GM12864 (cell line): Measurements from ENCODE around the gene GCAT.

ENCODE experiments used
- DNase-seq: peaks from one replicate; pipeline ENCODE4 v3.0.0-alpha.2; 2011; ENCODE audit warnings: low read depth
- H3K4me3 ChIP-seq: 2 replicates; pipeline ENCODE4 v1.5.1; 2011; ENCODE audit warnings: mild to moderate bottlenecking, low read depth, low read length, control low read depth
- TF ChIP-seq, protein P1 (sequence below): IDR thresholded peaks from 2 replicates; pipeline ENCODE4 v1.5.1; 2011; ENCODE audit warnings: low read depth, mild to moderate bottlenecking, moderate library complexity, low read length, control low read depth, inconsistent platforms; ENCODE audit errors: missing control alignments

The GCAT gene

DNA sequence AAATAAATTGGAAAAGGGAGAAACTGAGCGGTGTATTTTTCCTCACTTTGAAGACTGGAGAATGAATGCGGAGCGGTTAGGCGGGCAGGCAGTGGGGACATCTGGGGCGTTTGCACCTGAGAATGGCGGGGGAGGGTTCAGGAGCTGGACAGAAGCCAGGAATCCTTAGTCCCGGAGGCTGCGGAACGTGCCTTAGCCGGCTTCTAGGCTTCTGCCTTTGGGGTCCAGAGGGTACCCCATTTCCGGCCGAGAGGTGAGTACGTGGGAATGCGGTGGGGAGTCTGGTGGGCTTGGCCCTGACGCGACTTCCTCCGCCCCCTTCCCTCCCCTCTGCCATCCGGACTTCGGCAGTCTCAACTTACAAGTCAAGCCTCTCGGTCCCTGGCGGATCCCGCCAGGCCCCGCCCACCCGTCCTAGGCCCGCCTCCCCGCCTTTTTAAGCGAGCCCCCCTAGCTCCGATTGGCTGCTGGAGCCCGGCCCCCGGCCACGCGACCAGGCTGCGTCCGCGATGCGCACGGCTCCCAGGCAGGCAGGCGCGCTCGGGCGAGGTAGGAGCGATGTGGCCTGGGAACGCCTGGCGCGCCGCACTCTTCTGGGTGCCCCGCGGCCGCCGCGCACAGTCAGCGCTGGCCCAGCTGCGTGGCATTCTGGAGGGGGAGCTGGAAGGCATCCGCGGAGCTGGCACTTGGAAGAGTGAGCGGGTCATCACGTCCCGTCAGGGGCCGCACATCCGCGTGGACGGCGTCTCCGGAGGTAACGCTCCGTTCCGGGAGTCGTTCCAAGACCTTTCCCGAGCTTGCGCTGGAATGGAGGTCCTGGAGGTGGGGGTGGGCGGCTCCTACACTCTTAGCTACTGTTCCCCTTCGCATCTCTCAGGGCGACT lies at the start of gene GCAT:
GCAT (plus strand) TSS at position 525 of the 884 bp plus-strand sequence; CDS start at position 559, 34 bp downstream.
- TF ChIP-seq, protein P1, sequence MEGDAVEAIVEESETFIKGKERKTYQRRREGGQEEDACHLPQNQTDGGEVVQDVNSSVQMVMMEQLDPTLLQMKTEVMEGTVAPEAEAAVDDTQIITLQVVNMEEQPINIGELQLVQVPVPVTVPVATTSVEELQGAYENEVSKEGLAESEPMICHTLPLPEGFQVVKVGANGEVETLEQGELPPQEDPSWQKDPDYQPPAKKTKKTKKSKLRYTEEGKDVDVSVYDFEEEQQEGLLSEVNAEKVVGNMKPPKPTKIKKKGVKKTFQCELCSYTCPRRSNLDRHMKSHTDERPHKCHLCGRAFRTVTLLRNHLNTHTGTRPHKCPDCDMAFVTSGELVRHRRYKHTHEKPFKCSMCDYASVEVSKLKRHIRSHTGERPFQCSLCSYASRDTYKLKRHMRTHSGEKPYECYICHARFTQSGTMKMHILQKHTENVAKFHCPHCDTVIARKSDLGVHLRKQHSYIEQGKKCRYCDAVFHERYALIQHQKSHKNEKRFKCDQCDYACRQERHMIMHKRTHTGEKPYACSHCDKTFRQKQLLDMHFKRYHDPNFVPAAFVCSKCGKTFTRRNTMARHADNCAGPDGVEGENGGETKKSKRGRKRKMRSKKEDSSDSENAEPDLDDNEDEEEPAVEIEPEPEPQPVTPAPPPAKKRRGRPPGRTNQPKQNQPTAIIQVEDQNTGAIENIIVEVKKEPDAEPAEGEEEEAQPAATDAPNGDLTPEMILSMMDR, result no peak
- peak within 1 kb of the TSS; percentile 80 for H3K4me3 ChIP-seq
- peak; percentile 75 for DNase-seq

DNA sequence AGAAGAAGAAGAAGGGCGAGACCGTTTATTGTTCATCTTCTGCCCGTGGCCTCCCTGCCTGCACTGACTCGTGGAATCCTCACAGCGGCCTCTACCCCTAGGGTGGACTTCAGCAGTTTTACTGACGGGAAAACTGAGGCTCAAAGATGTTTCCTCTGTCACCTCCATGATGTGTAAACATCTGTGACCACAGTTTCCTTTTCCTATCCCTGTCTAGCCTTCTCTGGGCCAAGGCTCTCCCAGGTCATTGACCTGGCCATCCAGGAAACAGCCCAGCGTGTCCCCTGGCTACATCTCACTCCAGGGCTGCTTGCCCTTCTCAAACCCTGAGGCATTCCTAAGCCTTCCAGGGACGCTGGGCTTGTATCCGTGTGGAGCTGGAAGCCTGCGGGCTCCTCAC lies 49.0 kb upstream of the GCAT start:
- TF ChIP-seq, protein P1, result no peak
- H3K4me3 ChIP-seq, result no peak overlapping the region
- no peak for DNase-seq

DNA sequence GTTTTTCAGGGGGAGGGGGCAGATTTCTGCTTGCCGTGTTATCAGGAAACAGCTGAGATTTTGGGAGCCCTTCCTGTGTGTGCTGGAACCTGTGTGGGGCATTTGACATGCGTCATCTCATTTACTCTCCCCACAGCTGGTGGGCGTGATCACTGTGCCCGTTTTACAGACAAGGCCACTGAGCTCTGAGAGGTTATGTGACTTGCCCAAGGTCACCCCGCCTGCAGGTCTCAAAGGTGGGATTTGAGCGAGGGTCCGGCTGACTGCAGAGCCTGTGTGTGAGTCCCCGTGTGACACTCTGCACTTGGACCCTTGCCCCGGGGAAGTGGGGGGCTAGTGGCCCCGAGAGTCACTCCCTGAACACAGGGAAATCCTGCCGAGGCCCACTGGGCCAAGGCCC lies 48.5 kb upstream of the GCAT start:
- no peak for DNase-seq
- H3K4me3 ChIP-seq, result no peak overlapping the region
- TF ChIP-seq, protein P1, result no peak

DNA sequence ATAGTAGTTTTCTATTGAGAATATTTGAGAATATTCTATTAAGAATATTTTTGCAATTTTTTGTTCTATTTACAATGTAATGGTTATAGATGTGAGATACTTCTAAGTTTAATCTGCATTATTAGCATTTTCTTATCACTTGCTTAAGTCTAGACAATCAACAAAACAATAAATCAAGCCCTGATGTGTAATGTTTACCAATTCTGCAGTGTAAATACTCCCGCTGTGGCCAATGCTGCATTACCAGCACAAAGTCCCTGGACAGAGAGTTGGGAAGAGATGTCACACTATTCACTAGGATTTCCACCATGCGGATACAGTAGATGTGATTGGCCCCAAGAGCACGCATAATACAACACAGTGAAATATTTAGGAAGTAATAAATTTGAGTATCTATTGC lies 47.6 kb upstream of the GCAT start:
- no peak overlapping the region for H3K4me3 ChIP-seq
- no peak for DNase-seq
- TF ChIP-seq, protein P1, result no peak

DNA sequence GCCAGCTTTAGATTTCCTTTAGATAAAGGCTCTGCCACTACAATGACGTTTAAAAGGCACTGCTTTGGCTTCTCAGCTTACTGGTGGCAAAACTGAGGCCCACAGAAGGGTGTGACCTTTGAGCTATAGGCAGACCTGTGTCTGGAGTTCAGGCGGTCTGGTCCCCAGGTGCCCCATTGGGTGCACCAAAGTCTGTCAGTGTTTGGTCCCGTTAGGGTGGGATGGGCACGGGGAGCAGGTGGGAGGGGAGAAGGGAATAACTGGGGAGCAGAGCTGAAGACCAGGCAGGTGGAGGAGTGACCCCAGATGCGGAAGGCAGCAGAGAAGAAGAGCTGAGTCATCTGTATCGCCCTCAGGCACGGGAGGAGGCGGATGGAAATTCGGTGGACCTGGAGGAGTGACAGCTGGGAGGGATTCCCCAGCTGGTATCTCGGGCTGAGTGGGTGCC lies 45.3 kb upstream of the GCAT start:
- no peak for DNase-seq
- TF ChIP-seq, protein P1, result no peak
- no peak overlapping the region for H3K4me3 ChIP-seq

DNA sequence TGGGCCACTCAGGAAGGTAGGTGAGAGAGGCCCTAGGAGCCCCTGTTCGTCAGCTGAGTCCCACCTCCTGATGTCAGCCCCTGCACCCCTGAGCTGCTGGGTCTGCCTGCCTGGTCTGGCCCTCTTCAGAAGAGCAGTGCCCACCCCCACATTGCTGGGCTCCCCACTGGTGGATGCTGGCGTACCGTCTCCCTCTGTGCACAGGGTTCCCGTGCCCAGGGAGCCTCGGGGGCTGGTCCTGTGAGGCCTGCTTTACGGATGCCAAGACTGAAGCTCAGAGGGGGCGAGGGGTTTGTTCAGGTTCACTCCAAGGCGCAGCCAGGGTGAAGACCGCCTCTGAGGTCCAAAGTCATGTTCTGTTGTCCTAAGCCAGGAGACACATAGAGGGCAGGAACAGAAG lies 44.7 kb upstream of the GCAT start:
- H3K4me3 ChIP-seq, result no peak overlapping the region
- no peak for DNase-seq
- TF ChIP-seq, protein P1, result no peak

DNA sequence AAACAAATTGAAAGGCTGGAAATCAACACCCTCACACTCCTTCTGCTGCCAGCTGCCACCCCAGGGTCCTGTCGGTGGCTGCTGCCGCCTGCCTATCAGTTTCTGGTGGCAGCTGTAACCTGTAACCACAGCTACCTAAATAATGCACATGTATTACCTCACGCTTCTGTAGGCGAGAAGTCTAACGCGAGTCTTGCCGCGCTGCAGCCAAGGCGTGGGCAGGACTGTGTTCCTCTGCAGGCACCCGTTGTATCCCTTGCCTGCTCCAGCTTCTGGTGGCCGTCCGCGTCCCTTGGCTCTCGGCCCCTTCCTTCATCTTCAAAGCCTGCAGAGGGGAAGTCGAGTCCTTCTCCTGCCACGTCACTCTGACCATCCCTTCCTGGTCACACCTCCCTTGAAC lies 44.1 kb upstream of the GCAT start:
- no peak for DNase-seq
- H3K4me3 ChIP-seq, result no peak overlapping the region

More for the DNA sequence above, 44.1 kb upstream of the GCAT start:
- TF ChIP-seq, protein P1, result no peak
